Liver (tissue), 3 donors: Measurements from ENCODE around the gene ZNF578.

Source experiments
- ATF3 ChIP-seq: IDR thresholded peaks from 2 replicates; pipeline ENCODE4 v1.6.1; 2016; ENCODE audit warnings: antibody characterized with exemption
- CTCF ChIP-seq: fragments of 150-350 bp; IDR thresholded peaks from 2 replicates; pipeline ENCODE4 v1.5.1; 2017; ENCODE audit warnings: improper control_type of control experiment, low read depth, low read length; ENCODE audit not compliant: missing input control
- HNF4A ChIP-seq, 2 donors: conservative IDR thresholded peaks; 2 replicates each; pipeline ENCODE4 v1.6.1; 2016; ENCODE audit warnings: antibody characterized with exemption in 2 of 2, mild to moderate bottlenecking in 2 of 2
- REST ChIP-seq: IDR thresholded peaks from 2 replicates; pipeline ENCODE4 v1.6.1; 2016; ENCODE audit warnings: antibody characterized with exemption, mild to moderate bottlenecking
- ZBTB33 ChIP-seq: IDR thresholded peaks from 2 replicates; pipeline ENCODE4 v1.6.1; 2016; ENCODE audit warnings: antibody characterized with exemption
- donor health status: healthy.
- donor health status: healthy.

GRCh38 chr19:52451241-52451640 is 2.1 kb upstream of the ZNF578 start:
- no peak for TF ChIP-seq CTCF
- TF ChIP-seq HNF4A (conservative IDR thresholded peaks at IDR 0.05) = no peak
- TF ChIP-seq ATF3 = no peak
- TF ChIP-seq REST = no peak
- TF ChIP-seq ZBTB33 = no peak
